Stimulated activated CD8-positive, alpha-beta memory T cell treated with anti-CD3 and anti-CD28 coated beads, Interleukin-12 subunit alpha, Interleukin-12 subunit beta, amount 100 ng/mL, for 4 hours (primary cell): Measurements from ENCODE around the gene GDF2.

ENCODE experiments used
- DNase-seq: peaks from one replicate; pipeline ENCODE4 v3.0.0-alpha.2; 2020; ENCODE audit warnings: low read depth

Gene GDF2

DNA sequence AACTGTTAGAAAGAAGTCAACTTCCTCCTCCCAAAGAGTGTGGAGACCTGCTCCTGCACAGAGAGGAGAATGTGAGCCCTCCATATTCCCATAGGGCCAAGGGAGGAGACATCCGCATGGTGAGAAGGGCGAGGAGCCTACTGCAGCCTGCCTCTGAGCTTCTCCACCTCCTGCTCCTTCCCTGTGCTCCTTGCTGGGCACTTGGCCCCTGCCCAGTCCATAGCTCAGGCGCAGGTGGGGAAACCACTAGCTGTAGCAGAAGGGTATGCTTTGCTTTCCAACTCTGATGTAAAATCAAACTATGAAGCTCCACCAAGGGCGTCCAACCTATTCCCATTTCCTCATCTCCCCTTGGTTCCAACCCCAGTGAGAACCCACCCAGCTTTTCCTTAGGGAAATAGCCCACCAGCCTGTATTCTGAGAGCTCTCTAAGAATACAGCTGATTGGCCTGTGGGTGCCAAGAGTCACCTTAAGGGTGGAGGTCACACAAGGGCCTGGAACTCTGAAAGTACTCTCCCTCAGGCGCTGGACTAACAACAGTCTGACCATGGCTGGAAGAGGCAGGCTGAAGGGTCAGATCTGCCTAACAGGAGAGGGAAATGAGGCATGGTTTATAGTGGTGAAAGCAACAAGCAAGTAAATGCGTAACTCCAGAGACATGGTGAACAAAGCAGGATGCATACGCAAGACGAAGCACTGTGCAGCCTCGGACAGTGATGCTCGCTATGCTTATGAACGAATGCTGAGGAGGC, 47.9 kb downstream of the GDF2 start:
- no peak for DNase-seq

- no peak for DNase-seq
Measured at GRCh38 chr10:47370878-47371277, 48.6 kb downstream of the GDF2 start.

DNA sequence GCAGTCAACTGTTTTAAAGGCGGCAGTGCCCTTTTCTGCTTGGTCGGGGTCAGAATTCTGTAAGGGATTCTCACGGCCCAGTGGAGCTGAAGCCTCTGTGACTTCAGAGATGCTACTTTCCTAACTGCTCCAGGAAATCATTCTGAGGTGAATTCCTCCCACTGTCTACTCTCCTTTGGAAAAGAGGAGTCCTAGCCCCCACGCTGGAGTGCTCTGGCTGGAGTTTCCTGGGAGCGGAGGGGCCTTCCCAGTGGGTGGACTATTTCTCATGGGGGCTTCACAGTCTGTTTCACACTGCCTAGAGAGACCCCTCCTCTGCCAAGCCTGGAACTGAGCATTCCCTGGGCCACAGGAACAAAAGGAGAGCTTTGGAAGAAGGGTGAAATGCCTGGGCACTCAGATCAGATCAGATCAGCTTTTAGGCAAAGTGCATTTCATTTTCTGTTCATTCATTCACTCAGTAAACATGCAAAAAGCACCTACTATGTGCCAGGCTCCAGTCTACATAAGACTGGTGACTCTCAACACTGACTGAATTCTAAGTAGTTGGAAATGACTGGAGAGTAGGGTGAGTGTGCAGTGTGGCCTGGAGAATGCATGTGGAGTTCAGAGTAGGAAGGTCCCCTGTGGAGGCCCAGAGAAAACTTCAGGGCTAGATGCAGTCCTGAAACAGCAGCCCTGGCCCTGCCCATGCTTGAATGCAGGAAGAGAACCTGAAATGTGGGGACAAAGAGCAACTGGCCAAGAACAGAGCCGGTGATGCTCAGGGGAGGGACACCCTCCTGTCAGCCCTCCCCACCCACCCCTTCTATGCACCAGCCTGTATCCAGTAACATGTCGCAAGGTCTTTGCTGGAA, 49.6 kb downstream of the GDF2 start:
- no peak for DNase-seq

- no peak for DNase-seq
Measured at GRCh38 chr10:47372726-47373125, 50.5 kb downstream of the GDF2 start.

- DNase-seq: no peak
Measured at GRCh38 chr10:47374611-47375536, 52.6 kb downstream of the GDF2 start.

DNA sequence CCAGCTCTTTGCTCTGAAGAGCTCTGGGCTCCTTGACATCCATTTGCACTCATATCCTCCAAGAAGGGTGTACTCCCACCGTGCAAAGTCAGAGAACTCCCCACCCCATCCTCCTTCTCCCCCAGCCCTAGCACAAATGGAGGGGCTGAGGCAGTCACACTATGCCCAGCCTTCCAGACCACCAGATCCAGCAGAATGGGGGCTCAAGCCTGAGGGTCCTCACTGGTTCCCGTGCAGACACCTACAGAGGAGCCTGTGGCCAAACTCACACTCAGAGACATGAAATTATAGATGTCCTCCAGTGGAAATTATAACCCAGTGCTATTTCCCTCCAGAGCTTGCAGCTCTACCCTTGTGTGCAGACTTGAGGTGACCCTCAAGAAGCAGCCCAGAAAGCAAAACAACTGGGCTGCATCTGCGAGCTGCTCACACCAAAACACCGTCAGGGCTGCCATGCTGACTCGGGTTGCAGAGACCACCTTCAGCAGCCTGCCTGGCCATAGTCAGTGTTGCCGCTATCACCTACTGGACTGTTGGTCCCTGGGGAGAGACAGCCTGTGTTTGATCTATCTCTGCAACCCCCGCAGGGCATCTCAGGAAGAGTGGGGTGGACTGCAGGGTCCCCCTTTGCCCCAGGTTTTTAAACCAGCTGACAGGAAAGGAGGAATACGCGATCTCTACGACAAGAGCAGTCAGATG, 54.4 kb downstream of the GDF2 start:
- DNase-seq: no peak
